Liver (tissue), 3 donors: ENCODE measurements around the gene GRID1.

Experiments used
- EGR1 ChIP-seq, 2 donors: IDR thresholded peaks; 2 replicates each; pipeline ENCODE4 v1.6.1; 2016 to 2018; ENCODE audit warnings: antibody characterized with exemption in 2 of 2, low read depth in 2 of 2
- HNF4A ChIP-seq, 2 donors: conservative IDR thresholded peaks; 2 replicates each; pipeline ENCODE4 v1.6.1; 2016; ENCODE audit warnings: antibody characterized with exemption in 2 of 2, mild to moderate bottlenecking in 2 of 2
- JUND ChIP-seq, 2 donors: IDR thresholded peaks; 2 replicates each; pipeline ENCODE4 v1.6.1; 2016; ENCODE audit warnings: antibody characterized with exemption in 2 of 2
- RAD21 ChIP-seq, 2 donors: IDR thresholded peaks; 2 replicates each; pipeline ENCODE4 v1.6.1; 2016; ENCODE audit warnings: antibody characterized with exemption in 2 of 2, mild to moderate bottlenecking in 2 of 2
- RXRA ChIP-seq, 2 donors: IDR thresholded peaks; 2 replicates each; pipeline ENCODE4 v1.6.1; 2017 to 2018; ENCODE audit warnings: antibody characterized with exemption in 2 of 2, mild to moderate bottlenecking in 1 of 2
- SP1 ChIP-seq: IDR thresholded peaks from 2 replicates; pipeline ENCODE4 v1.6.1; 2018; ENCODE audit warnings: antibody characterized with exemption, mild to moderate bottlenecking
- TAF1 ChIP-seq: conservative IDR thresholded peaks from 2 replicates; pipeline ENCODE4 v1.6.1; 2016; ENCODE audit warnings: antibody characterized with exemption, mild to moderate bottlenecking
- YY1 ChIP-seq: IDR thresholded peaks from 2 replicates; pipeline ENCODE4 v1.6.1; 2016; ENCODE audit warnings: antibody characterized with exemption, mild to moderate bottlenecking
- TF ChIP-seq, protein P1 (sequence below): fragments of 150-350 bp; IDR thresholded peaks from 2 replicates; pipeline ENCODE4 v1.5.1; 2017; ENCODE audit warnings: improper control_type of control experiment, low read depth, low read length; ENCODE audit not compliant: missing input control
- TF ChIP-seq, protein P2 (sequence below): IDR thresholded peaks from 2 replicates; pipeline ENCODE4 v1.6.1; 2016; ENCODE audit warnings: antibody characterized with exemption
- TF ChIP-seq, protein P3 (sequence below): IDR thresholded peaks from 2 replicates; pipeline ENCODE4 v1.6.1; 2016; ENCODE audit warnings: antibody characterized with exemption, mild to moderate bottlenecking
- TF ChIP-seq, protein P4 (sequence below): IDR thresholded peaks from 2 replicates; pipeline ENCODE4 v1.6.1; 2016; ENCODE audit warnings: antibody characterized with exemption
- TF ChIP-seq, protein P5 (sequence below): IDR thresholded peaks from 2 replicates; pipeline ENCODE4 v1.6.1; 2016; ENCODE audit warnings: antibody characterized with exemption
- donor health status: healthy.
- donor health status: healthy.

DNA sequence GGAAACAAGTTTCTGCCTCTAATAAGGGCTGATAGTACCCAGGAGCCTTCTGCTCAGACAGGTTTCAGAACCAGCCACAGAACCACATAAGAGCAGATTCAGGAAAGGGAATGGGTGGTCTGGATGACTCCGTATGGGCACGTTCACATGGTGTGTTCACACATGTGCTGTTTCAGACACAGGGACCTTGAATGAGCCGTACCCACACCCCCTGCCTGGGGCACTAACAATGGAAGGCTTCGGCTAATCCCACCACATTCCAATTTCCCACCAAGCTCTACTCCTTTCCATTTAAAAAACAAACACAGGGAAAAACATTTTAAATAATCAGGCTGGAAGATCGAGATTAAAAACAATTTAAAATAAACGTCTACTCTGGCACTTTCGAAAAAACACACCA lies 217.3 kb downstream of the GRID1 start:
- TF ChIP-seq, protein P1, sequence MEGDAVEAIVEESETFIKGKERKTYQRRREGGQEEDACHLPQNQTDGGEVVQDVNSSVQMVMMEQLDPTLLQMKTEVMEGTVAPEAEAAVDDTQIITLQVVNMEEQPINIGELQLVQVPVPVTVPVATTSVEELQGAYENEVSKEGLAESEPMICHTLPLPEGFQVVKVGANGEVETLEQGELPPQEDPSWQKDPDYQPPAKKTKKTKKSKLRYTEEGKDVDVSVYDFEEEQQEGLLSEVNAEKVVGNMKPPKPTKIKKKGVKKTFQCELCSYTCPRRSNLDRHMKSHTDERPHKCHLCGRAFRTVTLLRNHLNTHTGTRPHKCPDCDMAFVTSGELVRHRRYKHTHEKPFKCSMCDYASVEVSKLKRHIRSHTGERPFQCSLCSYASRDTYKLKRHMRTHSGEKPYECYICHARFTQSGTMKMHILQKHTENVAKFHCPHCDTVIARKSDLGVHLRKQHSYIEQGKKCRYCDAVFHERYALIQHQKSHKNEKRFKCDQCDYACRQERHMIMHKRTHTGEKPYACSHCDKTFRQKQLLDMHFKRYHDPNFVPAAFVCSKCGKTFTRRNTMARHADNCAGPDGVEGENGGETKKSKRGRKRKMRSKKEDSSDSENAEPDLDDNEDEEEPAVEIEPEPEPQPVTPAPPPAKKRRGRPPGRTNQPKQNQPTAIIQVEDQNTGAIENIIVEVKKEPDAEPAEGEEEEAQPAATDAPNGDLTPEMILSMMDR = no peak
- no peak for TF ChIP-seq SP1
- no peak for TF ChIP-seq RAD21 (IDR thresholded peaks at IDR 0.05)
- TF ChIP-seq HNF4A (conservative IDR thresholded peaks at IDR 0.05) = no peak
- no peak for TF ChIP-seq YY1
- TF ChIP-seq, protein P2, sequence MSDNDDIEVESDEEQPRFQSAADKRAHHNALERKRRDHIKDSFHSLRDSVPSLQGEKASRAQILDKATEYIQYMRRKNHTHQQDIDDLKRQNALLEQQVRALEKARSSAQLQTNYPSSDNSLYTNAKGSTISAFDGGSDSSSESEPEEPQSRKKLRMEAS = no peak
- TF ChIP-seq, protein P3, sequence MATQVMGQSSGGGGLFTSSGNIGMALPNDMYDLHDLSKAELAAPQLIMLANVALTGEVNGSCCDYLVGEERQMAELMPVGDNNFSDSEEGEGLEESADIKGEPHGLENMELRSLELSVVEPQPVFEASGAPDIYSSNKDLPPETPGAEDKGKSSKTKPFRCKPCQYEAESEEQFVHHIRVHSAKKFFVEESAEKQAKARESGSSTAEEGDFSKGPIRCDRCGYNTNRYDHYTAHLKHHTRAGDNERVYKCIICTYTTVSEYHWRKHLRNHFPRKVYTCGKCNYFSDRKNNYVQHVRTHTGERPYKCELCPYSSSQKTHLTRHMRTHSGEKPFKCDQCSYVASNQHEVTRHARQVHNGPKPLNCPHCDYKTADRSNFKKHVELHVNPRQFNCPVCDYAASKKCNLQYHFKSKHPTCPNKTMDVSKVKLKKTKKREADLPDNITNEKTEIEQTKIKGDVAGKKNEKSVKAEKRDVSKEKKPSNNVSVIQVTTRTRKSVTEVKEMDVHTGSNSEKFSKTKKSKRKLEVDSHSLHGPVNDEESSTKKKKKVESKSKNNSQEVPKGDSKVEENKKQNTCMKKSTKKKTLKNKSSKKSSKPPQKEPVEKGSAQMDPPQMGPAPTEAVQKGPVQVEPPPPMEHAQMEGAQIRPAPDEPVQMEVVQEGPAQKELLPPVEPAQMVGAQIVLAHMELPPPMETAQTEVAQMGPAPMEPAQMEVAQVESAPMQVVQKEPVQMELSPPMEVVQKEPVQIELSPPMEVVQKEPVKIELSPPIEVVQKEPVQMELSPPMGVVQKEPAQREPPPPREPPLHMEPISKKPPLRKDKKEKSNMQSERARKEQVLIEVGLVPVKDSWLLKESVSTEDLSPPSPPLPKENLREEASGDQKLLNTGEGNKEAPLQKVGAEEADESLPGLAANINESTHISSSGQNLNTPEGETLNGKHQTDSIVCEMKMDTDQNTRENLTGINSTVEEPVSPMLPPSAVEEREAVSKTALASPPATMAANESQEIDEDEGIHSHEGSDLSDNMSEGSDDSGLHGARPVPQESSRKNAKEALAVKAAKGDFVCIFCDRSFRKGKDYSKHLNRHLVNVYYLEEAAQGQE = no peak
- no peak for TF ChIP-seq JUND (IDR thresholded peaks at IDR 0.05)
- TF ChIP-seq EGR1 (IDR thresholded peaks at IDR 0.05; ENCODE audit: low read depth in 2 of 2) = no peak
- TF ChIP-seq TAF1 = no peak
- no peak for TF ChIP-seq RXRA (IDR thresholded peaks at IDR 0.05)
- TF ChIP-seq, protein P4, sequence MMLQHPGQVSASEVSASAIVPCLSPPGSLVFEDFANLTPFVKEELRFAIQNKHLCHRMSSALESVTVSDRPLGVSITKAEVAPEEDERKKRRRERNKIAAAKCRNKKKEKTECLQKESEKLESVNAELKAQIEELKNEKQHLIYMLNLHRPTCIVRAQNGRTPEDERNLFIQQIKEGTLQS = no peak
- TF ChIP-seq, protein P5, sequence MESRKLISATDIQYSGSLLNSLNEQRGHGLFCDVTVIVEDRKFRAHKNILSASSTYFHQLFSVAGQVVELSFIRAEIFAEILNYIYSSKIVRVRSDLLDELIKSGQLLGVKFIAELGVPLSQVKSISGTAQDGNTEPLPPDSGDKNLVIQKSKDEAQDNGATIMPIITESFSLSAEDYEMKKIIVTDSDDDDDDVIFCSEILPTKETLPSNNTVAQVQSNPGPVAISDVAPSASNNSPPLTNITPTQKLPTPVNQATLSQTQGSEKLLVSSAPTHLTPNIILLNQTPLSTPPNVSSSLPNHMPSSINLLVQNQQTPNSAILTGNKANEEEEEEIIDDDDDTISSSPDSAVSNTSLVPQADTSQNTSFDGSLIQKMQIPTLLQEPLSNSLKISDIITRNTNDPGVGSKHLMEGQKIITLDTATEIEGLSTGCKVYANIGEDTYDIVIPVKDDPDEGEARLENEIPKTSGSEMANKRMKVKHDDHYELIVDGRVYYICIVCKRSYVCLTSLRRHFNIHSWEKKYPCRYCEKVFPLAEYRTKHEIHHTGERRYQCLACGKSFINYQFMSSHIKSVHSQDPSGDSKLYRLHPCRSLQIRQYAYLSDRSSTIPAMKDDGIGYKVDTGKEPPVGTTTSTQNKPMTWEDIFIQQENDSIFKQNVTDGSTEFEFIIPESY = no peak
